GM12878 (cell line): ENCODE results near the gene HNRNPDL. TPM values are rescaled to one million over a fixed set of nuclear protein-coding genes. Genes with fewer than 3 reads are reported as not detected.

Experiments
- ATAC-seq: fragments of 200-7000 bp; cut with Tn5 transposase; 3 replicates; pipeline ENCODE4 v1.9.1; 2020; ENCODE audit warnings: mild to moderate bottlenecking, moderate library complexity
- BruUV-seq: library from RNA; stranded (reverse); fragments of 400-500 nt; replicated peaks from 2 replicates; lab custom pipeline; 2021; lab: Mats Ljungman, UMichigan
- CTCF ChIA-PET: fragments of 300-600 bp; sonication (Branson Sonifier 250); formaldehyde crosslinking; extraction: SDS; loops from one replicate; lab custom pipeline; 2021; ENCODE audit warnings: inconsistent platforms; lab: Yijun Ruan, JAX
- POLR2A ChIA-PET: fragments of 350-600 bp; formaldehyde crosslinking; extraction: SDS; loops from one replicate; lab custom pipeline; 2021; ENCODE audit warnings: inconsistent platforms; lab: Charles Lee
- RAD21 ChIA-PET: fragments of 300-600 bp; sonication (Branson Sonifier 250); formaldehyde crosslinking; loops from one replicate; lab custom pipeline; 2023; ENCODE audit warnings: antibody characterized with exemption; ENCODE audit not compliant: unreplicated experiment; lab: Charles Lee
- SMC1A ChIA-PET: fragments of 300-600 bp; sonication (Branson Sonifier 250); formaldehyde crosslinking; loops from one replicate; lab custom pipeline; 2023; ENCODE audit not compliant: unreplicated experiment, uncharacterized antibody; lab: Charles Lee
- DNase-seq: peaks from one replicate; pipeline ENCODE4 v3.0.0-alpha.2; 2011; ENCODE audit warnings: low read depth, low spot score
- FAIRE-seq: peaks from 3 replicates; lab custom pipeline; 2011; peaks lifted over from hg19 to GRCh38; lab: Jason Lieb, UNC
- H2AFZ ChIP-seq: 2 replicates; pipeline ENCODE4 v1.6.0; 2011; ENCODE audit warnings: low read depth, low read length, control low read depth; ENCODE audit not compliant: control insufficient read depth
- H3K27ac ChIP-seq: 2 replicates; pipeline ENCODE4 v1.5.1; 2011; ENCODE audit warnings: control low read depth; ENCODE audit not compliant: control insufficient read depth, insufficient read depth
- H3K27me3 ChIP-seq, 2 experiments: replicated peaks in 1 of 2; 2 replicates each; pipeline versions ENCODE4 v1.6.0 to v1.6.1; 2011; ENCODE audit warnings: low read length in 1 of 2; ENCODE audit not compliant: control insufficient read depth in 2 of 2, insufficient read depth in 2 of 2
- H3K36me3 ChIP-seq, 2 experiments: 2 replicates each; pipeline ENCODE4 v1.5.1; 2011; ENCODE audit warnings: low read length in 1 of 2; ENCODE audit not compliant: control insufficient read depth in 2 of 2, insufficient read depth in 2 of 2
- H3K4me1 ChIP-seq: 2 replicates; pipeline ENCODE4 v1.6.1; 2011; ENCODE audit warnings: mild to moderate bottlenecking, low read length, moderate library complexity, mixed read lengths; ENCODE audit not compliant: control insufficient read depth, insufficient read depth
- H3K4me2 ChIP-seq: 2 replicates; pipeline ENCODE4 v1.6.0; 2011; ENCODE audit warnings: control low read depth; ENCODE audit not compliant: control insufficient read depth, insufficient read depth
- H3K4me3 ChIP-seq: fragments of 200-600 bp; sonication (generic); 2 replicates; pipeline ENCODE4 v1.5.1; 2016
- H3K79me2 ChIP-seq: 2 replicates; pipeline ENCODE4 v1.6.0; 2011; ENCODE audit warnings: low read length; ENCODE audit not compliant: control insufficient read depth, insufficient read depth
- H3K9ac ChIP-seq: 2 replicates; pipeline ENCODE4 v1.8.0; 2011; ENCODE audit warnings: low read length, control low read depth, mixed read lengths; ENCODE audit not compliant: control insufficient read depth, insufficient read depth
- H3K9me3 ChIP-seq: replicated peaks from 3 replicates; pipeline ENCODE4 v1.5.1; 2011; ENCODE audit warnings: mild to moderate bottlenecking, low read length; ENCODE audit not compliant: control insufficient read depth, insufficient read depth
- H4K20me1 ChIP-seq: 2 replicates; pipeline ENCODE4 v1.6.0; 2011; ENCODE audit not compliant: control insufficient read depth, insufficient read depth
- CEBPB ChIP-seq, 2 experiments: fragments of 150-350 bp in 1 of 2; IDR thresholded peaks; 2 replicates each; pipeline ENCODE4 v1.6.1; 2012 to 2014; ENCODE audit warnings: low read depth in 2 of 2, low read length in 2 of 2, borderline replicate concordance in 1 of 2, inconsistent platforms in 1 of 2
- E2F8 ChIP-seq: fragments of 450-650 bp; IDR thresholded peaks from 2 replicates; pipeline ENCODE4 v1.6.1; 2018; ENCODE audit warnings: mild to moderate bottlenecking, low read depth, moderate library complexity; ENCODE audit not compliant: partially characterized antibody
- KDM1A ChIP-seq: fragments of 200-600 bp; sonication (generic); IDR thresholded peaks from 2 replicates; pipeline ENCODE4 v1.6.1; 2016; ENCODE audit warnings: borderline replicate concordance
- POLR2AphosphoS2 ChIP-seq: IDR thresholded peaks from 2 replicates; pipeline ENCODE4 v1.6.1; 2011; ENCODE audit warnings: low read depth, mild to moderate bottlenecking, low read length, improper control_type of control experiment, moderate library complexity
- POU2F2 ChIP-seq: IDR thresholded peaks from 3 replicates; pipeline ENCODE4 v1.6.1; 2011; ENCODE audit warnings: low read depth, mild to moderate bottlenecking, low read length, borderline replicate concordance
- STAT1 ChIP-seq: fragments of 450-650 bp; conservative IDR thresholded peaks from 2 replicates; pipeline ENCODE4 v1.6.1; 2014; ENCODE audit warnings: antibody characterized with exemption, mild to moderate bottlenecking
- WGBS: methylation state at CpG from one replicate; pipeline ENCODE4 v1.1.6; 2016; ENCODE audit warnings: low lambda C conversion rate; ENCODE audit not compliant: insufficient replicate concordance, insufficient coverage; ENCODE audit errors: missing lambda C conversion rate; 5-methylcytosine and 5-hydroxymethylcytosine counted together
- in situ Hi-C: fragments of 300-500 bp; cut with MboI; formaldehyde crosslinking; loops from 9 replicates; pipeline ENCODE4 v1.14.3; 2018; ENCODE audit warnings: mixed read lengths
- intact Hi-C: fragments of 100-400 bp; cut with micrococcal nuclease; formaldehyde crosslinking; loops from one replicate; pipeline ENCODE4 v1.14.2; 2022; ENCODE audit not compliant: unreplicated experiment
- polyA plus RNA-seq, 11 experiments: library from polyadenylated mRNA; depleted of rRNA in 4 of 11; unstranded in 6 of 11; stranded (reverse) in 5 of 11; fragments of >200 nt; fragmentation: Nextera tagmentation in 4 of 11; fragmentation: Illumina TruSeq in 1 of 11; extraction: Ambion mirVana in 4 of 11; extraction: Trizol in 1 of 11; gene quantifications; 1 replicate in 1 of 11; 2 replicates in 10 of 11; pipeline versions ENCODE4 v1.2.1 to v1.2.3, GENCODE V29; 2011 to 2016; ENCODE audit warnings: inconsistent platforms in 2 of 11, missing spikeins in 2 of 11, low read depth in 1 of 11
- total RNA-seq, 4 experiments: library from RNA; depleted of rRNA in 3 of 4; stranded (reverse); fragments of >200 nt in 3 of 4; fragmentation: Illumina TruSeq in 1 of 4; extraction: Trizol in 1 of 4; gene quantifications; 2 replicates each; pipeline versions ENCODE4 v1.2.1 to v1.2.3, GENCODE V29; 2013 to 2021
- TF ChIP-seq, protein P1 (sequence below): fragments of 150-350 bp; IDR thresholded peaks from 2 replicates; pipeline ENCODE4 v1.6.1; 2014; ENCODE audit warnings: mild to moderate bottlenecking, low read depth, low read length
- TF ChIP-seq, protein P2 (sequence below): fragments of 450-650 bp; IDR thresholded peaks from 2 replicates; pipeline ENCODE4 v1.6.1; 2016; ENCODE audit warnings: mild to moderate bottlenecking, moderate library complexity, borderline replicate concordance

HNRNPDL gene
- total and polyA plus RNA-seq, 10 of the 15 experiments (the other 5 are each of a cell fraction or from before 2014, with no cell fraction given): 217 to 510 (median 345) TPM

- TF ChIP-seq, protein P1, sequence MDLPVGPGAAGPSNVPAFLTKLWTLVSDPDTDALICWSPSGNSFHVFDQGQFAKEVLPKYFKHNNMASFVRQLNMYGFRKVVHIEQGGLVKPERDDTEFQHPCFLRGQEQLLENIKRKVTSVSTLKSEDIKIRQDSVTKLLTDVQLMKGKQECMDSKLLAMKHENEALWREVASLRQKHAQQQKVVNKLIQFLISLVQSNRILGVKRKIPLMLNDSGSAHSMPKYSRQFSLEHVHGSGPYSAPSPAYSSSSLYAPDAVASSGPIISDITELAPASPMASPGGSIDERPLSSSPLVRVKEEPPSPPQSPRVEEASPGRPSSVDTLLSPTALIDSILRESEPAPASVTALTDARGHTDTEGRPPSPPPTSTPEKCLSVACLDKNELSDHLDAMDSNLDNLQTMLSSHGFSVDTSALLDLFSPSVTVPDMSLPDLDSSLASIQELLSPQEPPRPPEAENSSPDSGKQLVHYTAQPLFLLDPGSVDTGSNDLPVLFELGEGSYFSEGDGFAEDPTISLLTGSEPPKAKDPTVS: no peak
- TF ChIP-seq KDM1A: no peak
- TF ChIP-seq E2F8: no peak
- TF ChIP-seq POLR2AphosphoS2: peak; percentile 30
These were observed at the start of gene HNRNPDL, which contains the start of gene ENOPH1 (continued) for GRCh38 chr4:82430193-82430963.

- intact Hi-C loops (no loop called here), in situ Hi-C loops (no loop called here)
- DNase-seq (no peak), ATAC-seq (no peak), FAIRE-seq (no peak)
- ChIA-PET SMC1A (no interaction called here), POLR2A (no interaction called here), CTCF (no interaction called here), RAD21 (no interaction called here)
- BruUV-seq: no TSS peak
- H3K4me1 ChIP-seq: no peaks in the 10 kb centered on the region
- no peaks in the 10 kb centered on the region for H4K20me1 ChIP-seq
- H3K4me3 ChIP-seq: no peak overlapping the region
- H3K9ac ChIP-seq: no peak overlapping the region
- no peaks in the 10 kb centered on the region for H3K79me2 ChIP-seq
- no peaks in the 10 kb centered on the region for H3K36me3 ChIP-seq
- H3K27ac ChIP-seq: no peak overlapping the region
- H3K9me3 ChIP-seq: no peaks in the 10 kb centered on the region
- H2AFZ ChIP-seq: no peak overlapping the region
- no peaks in the 10 kb centered on the region for H3K27me3 ChIP-seq
- no peak overlapping the region for H3K4me2 ChIP-seq
- 91% methylated on average over 14 of the region's 14 CpGs for WGBS
- no peak for TF ChIP-seq CEBPB (IDR thresholded peaks at IDR 0.05; ENCODE audit: borderline replicate concordance in 1 of 2, low read depth in 2 of 2, low read length in 2 of 2)
- no peak for TF ChIP-seq POU2F2
- TF ChIP-seq, protein P2, sequence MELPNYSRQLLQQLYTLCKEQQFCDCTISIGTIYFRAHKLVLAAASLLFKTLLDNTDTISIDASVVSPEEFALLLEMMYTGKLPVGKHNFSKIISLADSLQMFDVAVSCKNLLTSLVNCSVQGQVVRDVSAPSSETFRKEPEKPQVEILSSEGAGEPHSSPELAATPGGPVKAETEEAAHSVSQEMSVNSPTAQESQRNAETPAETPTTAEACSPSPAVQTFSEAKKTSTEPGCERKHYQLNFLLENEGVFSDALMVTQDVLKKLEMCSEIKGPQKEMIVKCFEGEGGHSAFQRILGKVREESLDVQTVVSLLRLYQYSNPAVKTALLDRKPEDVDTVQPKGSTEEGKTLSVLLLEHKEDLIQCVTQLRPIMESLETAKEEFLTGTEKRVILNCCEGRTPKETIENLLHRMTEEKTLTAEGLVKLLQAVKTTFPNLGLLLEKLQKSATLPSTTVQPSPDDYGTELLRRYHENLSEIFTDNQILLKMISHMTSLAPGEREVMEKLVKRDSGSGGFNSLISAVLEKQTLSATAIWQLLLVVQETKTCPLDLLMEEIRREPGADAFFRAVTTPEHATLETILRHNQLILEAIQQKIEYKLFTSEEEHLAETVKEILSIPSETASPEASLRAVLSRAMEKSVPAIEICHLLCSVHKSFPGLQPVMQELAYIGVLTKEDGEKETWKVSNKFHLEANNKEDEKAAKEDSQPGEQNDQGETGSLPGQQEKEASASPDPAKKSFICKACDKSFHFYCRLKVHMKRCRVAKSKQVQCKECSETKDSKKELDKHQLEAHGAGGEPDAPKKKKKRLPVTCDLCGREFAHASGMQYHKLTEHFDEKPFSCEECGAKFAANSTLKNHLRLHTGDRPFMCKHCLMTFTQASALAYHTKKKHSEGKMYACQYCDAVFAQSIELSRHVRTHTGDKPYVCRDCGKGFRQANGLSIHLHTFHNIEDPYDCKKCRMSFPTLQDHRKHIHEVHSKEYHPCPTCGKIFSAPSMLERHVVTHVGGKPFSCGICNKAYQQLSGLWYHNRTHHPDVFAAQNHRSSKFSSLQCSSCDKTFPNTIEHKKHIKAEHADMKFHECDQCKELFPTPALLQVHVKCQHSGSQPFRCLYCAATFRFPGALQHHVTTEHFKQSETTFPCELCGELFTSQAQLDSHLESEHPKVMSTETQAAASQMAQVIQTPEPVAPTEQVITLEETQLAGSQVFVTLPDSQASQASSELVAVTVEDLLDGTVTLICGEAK: no peak
- TF ChIP-seq STAT1: no peak
These were observed 49.3 kb upstream of the HNRNPDL start for GRCh38 chr4:82479562-82479961.
